ENCODE data around the gene PLCL1.

- no peak for TF ChIP-seq CBFB (CRISPR knock-in tag; IDR thresholded peaks at IDR 0.05; ENCODE audit: low read depth)
- no peak for TF ChIP-seq CTCF (IDR thresholded peaks at IDR 0.05)
- no peak for TF ChIP-seq MAX (CRISPR knock-in tag; IDR thresholded peaks at IDR 0.05)
- TF ChIP-seq FOXJ3 (CRISPR knock-in tag; IDR thresholded peaks at IDR 0.05; ENCODE audit: borderline replicate concordance): no peak
- TF ChIP-seq USF2 (CRISPR knock-in tag; IDR thresholded peaks at IDR 0.05): no peak
- no peak for TF ChIP-seq FOXP1 (CRISPR knock-in tag; IDR thresholded peaks at IDR 0.05; ENCODE audit: borderline replicate concordance)
- TF ChIP-seq JUN (CRISPR knock-in tag; IDR thresholded peaks at IDR 0.05): no peak
- TF ChIP-seq NFYB (CRISPR knock-in tag; conservative IDR thresholded peaks at IDR 0.05; ENCODE audit: low read depth): no peak
- TF ChIP-seq USF1 (CRISPR knock-in tag; IDR thresholded peaks at IDR 0.05): no peak
- no peak for TF ChIP-seq STAT6 (CRISPR knock-in tag; conservative IDR thresholded peaks at IDR 0.05; ENCODE audit: low read depth)
- TF ChIP-seq ZNF138 (CRISPR knock-in tag; conservative IDR thresholded peaks at IDR 0.05): no peak
- TF ChIP-seq PREB (CRISPR knock-in tag; IDR thresholded peaks at IDR 0.05; ENCODE audit: borderline replicate concordance): no peak
- TF ChIP-seq ETV6 (CRISPR knock-in tag; IDR thresholded peaks at IDR 0.05): no peak
- no peak for TF ChIP-seq CREM (CRISPR knock-in tag; IDR thresholded peaks at IDR 0.05)
Observed at GRCh38 chr2:198157314-198157713, 352.9 kb downstream of the PLCL1 start.

All from WTC11 (cell line).